ENCODE data around the gene NRIP1. TPM values are rescaled to one million over a fixed set of nuclear protein-coding genes. Genes with fewer than 3 reads are reported as not detected.

The NRIP1 gene
- total and polyA plus RNA-seq, 2 donors (not counting 3 experiments of a cell fraction or from before 2014, with no cell fraction given): 2.8 to 24.0 TPM

- Histone ChIP-seq H3K27me3 (ENCODE audit: control insufficient read depth in 2 of 2, insufficient read depth in 2 of 2, low read length in 2 of 2) (no peaks in the 10 kb centered on the region), H3K79me2 (ENCODE audit: control insufficient read depth, insufficient read depth, low read length) (peaks cover 65% of the 10 kb centered on the region), H3K36me3 (ENCODE audit: control insufficient read depth in 2 of 2, extremely low read depth in 1 of 2, insufficient read depth in 2 of 2, low read length in 2 of 2) (peaks cover 0 to 3% of the 10 kb centered on the region in 2 experiments), H2AFZ (ENCODE audit: low read depth, low read length) (no peak overlapping the region), H3K4me1 (ENCODE audit: control insufficient read depth, extremely low read depth, insufficient read depth, low read length) (no peaks in the 10 kb centered on the region), H3K4me2 (ENCODE audit: insufficient read depth, low read length) (no peak overlapping the region), H3K9ac (replicated peaks; ENCODE audit: extremely low read depth, insufficient read depth, low read length) (no peak overlapping the region), H3K4me3 (replicated peaks in 1 of 3; ENCODE audit: insufficient read depth in 1 of 3, low read depth in 1 of 3, low read length in 3 of 3) (no peak overlapping the region), H4K20me1 (replicated peaks; ENCODE audit: control insufficient read depth, extremely low read depth, insufficient read depth, low read length) (no peaks in the 10 kb centered on the region), H3K9me3 (replicated peaks; ENCODE audit: control insufficient read depth, insufficient read depth, low read length) (no peaks in the 10 kb centered on the region), H3K27ac (ENCODE audit: insufficient read depth, low read depth, low read length) (no peak overlapping the region), H3K9me1 (replicated peaks; ENCODE audit: control insufficient read depth, extremely low read depth, insufficient read depth, low read length) (no peaks in the 10 kb centered on the region)
- dilution Hi-C loops (cut with MboI; ENCODE audit: extremely low pct_ligation_motif_present, low sequenced_read_pairs): no loop called here
- POLR2A ChIA-PET: no interaction called here
- no TSS peak for BruUV-seq (replicated peaks)
- CTCF ChIA-PET: interaction anchor here (1.0 to 1.2 kb wide), 2 partner anchors 9 to 14 kb away, joined by 3 to 4 read pairs; no protein-coding TSS in a partner anchor
- FAIRE-seq (no peak), DNase-seq (ENCODE audit: low read depth, low spot score) (no peak)
- intact Hi-C loops (cut with micrococcal nuclease): loop anchor here (10.0 kb wide), 1 partner anchor 497 kb away; no protein-coding TSS in a partner anchor
- TF ChIP-seq EZH2 (IDR thresholded peaks at IDR 0.05; ENCODE audit: borderline replicate concordance, low read depth, low read length, severe bottlenecking): no peak
- TF ChIP-seq FOS (IDR thresholded peaks at IDR 0.05; ENCODE audit: borderline replicate concordance, insufficient read depth, low read length): no peak
These were observed 77.2 kb downstream of the NRIP1 start for GRCh38 chr21:14987370-14988170.

- H3K4me2 ChIP-seq (ENCODE audit: insufficient read depth, low read length): no peak overlapping the region
- ChIA-PET POLR2A (no interaction called here), CTCF (no interaction called here)
- H3K4me1 ChIP-seq (ENCODE audit: control insufficient read depth, extremely low read depth, insufficient read depth, low read length): no peaks in the 10 kb centered on the region
- no peaks in the 10 kb centered on the region for H3K9me3 ChIP-seq (replicated peaks; ENCODE audit: control insufficient read depth, insufficient read depth, low read length)
- intact Hi-C loops (cut with micrococcal nuclease) (loop anchor here (10.0 kb wide), 1 partner anchor 499 kb away; no protein-coding TSS in a partner anchor), dilution Hi-C loops (cut with MboI; ENCODE audit: extremely low pct_ligation_motif_present, low sequenced_read_pairs) (no loop called here)
- peaks cover 62% of the 10 kb centered on the region for H3K79me2 ChIP-seq (ENCODE audit: control insufficient read depth, insufficient read depth, low read length)
- no peaks in the 10 kb centered on the region for H3K9me1 ChIP-seq (replicated peaks; ENCODE audit: control insufficient read depth, extremely low read depth, insufficient read depth, low read length)
- no peak for TF ChIP-seq POLR2AphosphoS5 (IDR thresholded peaks at IDR 0.05; ENCODE audit: insufficient read depth, low read depth, low read length)
- no peak for TF ChIP-seq POLR2A (IDR thresholded peaks at IDR 0.05; ENCODE audit: low read depth, low read length)
- TF ChIP-seq JUN (IDR thresholded peaks at IDR 0.05; ENCODE audit: borderline replicate concordance, insufficient read depth, insufficient read length, low read depth): no peak
- no peak for TF ChIP-seq MYC (IDR thresholded peaks at IDR 0.05; ENCODE audit: low read depth, low read length)
- TF ChIP-seq MAX (IDR thresholded peaks at IDR 0.05; ENCODE audit: insufficient read depth, insufficient read length): no peak
- TF ChIP-seq FOS (IDR thresholded peaks at IDR 0.05; ENCODE audit: borderline replicate concordance, insufficient read depth, low read length): no peak
- TF ChIP-seq EZH2 (IDR thresholded peaks at IDR 0.05; ENCODE audit: borderline replicate concordance, low read depth, low read length, severe bottlenecking): no peak
- no peak for TF ChIP-seq CTCF (IDR thresholded peaks at IDR 0.05; ENCODE audit: extremely low read depth in 1 of 2, insufficient read depth in 1 of 2, low read depth in 1 of 2, low read length in 2 of 2)
- no peak for TF ChIP-seq GATA2 (IDR thresholded peaks at IDR 0.05; ENCODE audit: insufficient read depth, insufficient read length, low read depth, low read length)
- peaks cover 3% of the 10 kb centered on the region for H4K20me1 ChIP-seq (replicated peaks; ENCODE audit: control insufficient read depth, extremely low read depth, insufficient read depth, low read length)
- no peak overlapping the region for H3K27ac ChIP-seq (ENCODE audit: insufficient read depth, low read depth, low read length)
- DNase-seq (ENCODE audit: low read depth, low spot score) (no peak), FAIRE-seq (no peak)
- H3K9ac ChIP-seq (replicated peaks; ENCODE audit: extremely low read depth, insufficient read depth, low read length): no peak overlapping the region
- H3K27me3 ChIP-seq (ENCODE audit: control insufficient read depth in 2 of 2, insufficient read depth in 2 of 2, low read length in 2 of 2): no peaks in the 10 kb centered on the region
- no TSS peak for BruUV-seq (replicated peaks)
- H3K4me3 ChIP-seq (replicated peaks in 1 of 3; ENCODE audit: insufficient read depth in 1 of 3, low read depth in 1 of 3, low read length in 3 of 3): no peak overlapping the region
- H2AFZ ChIP-seq (ENCODE audit: low read depth, low read length): no peak overlapping the region
- peaks cover 0 to 3% of the 10 kb centered on the region in 2 experiments for H3K36me3 ChIP-seq (ENCODE audit: control insufficient read depth in 2 of 2, extremely low read depth in 1 of 2, insufficient read depth in 2 of 2, low read length in 2 of 2)
These were observed 79.5 kb downstream of the NRIP1 start for GRCh38 chr21:14985306-14985705.

Measured in endothelial cell of umbilical vein (primary cell).